Loucy (cell line): ENCODE results near the gene CBX4.

ENCODE experiments used
- EZH2phosphoT487 ChIP-seq: fragments of 200-600 bp; IDR thresholded peaks from 2 replicates; pipeline ENCODE4 v1.6.1; 2018; ENCODE audit warnings: antibody characterized with exemption, mild to moderate bottlenecking, moderate library complexity, borderline replicate concordance
- TF ChIP-seq, protein P1 (sequence below): fragments of 200-600 bp; sonication (generic); conservative IDR thresholded peaks from 2 replicates; pipeline ENCODE4 v1.5.1; 2014; ENCODE audit warnings: mild to moderate bottlenecking, antibody characterized with exemption, low read length

DNA sequence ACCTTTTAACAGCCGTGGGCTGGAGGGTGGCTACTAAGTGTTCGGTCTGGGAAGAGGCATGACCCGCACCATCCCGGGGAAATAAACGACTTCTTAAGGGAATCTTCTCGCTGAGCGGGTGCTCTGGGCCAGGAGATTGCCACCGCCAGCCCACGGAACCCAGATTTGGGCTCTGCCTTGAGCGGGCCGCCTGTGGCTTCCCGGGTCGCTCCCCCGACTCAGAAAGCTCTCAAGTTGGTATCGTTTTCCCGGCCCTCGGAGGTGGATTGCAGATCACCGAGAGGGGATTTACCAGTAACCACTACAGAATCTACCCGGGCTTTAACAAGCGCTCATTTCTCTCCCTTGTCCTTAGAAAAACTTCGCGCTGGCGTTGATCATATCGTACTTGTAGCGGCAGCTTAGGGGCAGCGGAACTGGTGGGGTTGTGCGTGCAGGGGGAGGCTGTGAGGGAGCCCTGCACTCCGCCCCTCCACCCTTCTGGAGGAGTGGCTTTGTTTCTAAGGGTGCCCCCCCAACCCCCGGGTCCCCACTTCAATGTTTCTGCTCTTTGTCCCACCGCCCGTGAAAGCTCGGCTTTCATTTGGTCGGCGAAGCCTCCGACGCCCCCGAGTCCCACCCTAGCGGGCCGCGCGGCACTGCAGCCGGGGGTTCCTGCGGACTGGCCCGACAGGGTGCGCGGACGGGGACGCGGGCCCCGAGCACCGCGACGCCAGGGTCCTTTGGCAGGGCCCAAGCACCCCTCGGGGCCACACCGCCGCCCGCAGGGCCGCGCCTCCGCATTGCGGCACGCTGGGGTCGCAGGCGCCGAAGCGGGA lies 3.6 kb upstream of the CBX4 start:
- TF ChIP-seq, protein P1, sequence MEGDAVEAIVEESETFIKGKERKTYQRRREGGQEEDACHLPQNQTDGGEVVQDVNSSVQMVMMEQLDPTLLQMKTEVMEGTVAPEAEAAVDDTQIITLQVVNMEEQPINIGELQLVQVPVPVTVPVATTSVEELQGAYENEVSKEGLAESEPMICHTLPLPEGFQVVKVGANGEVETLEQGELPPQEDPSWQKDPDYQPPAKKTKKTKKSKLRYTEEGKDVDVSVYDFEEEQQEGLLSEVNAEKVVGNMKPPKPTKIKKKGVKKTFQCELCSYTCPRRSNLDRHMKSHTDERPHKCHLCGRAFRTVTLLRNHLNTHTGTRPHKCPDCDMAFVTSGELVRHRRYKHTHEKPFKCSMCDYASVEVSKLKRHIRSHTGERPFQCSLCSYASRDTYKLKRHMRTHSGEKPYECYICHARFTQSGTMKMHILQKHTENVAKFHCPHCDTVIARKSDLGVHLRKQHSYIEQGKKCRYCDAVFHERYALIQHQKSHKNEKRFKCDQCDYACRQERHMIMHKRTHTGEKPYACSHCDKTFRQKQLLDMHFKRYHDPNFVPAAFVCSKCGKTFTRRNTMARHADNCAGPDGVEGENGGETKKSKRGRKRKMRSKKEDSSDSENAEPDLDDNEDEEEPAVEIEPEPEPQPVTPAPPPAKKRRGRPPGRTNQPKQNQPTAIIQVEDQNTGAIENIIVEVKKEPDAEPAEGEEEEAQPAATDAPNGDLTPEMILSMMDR = no peak
- TF ChIP-seq EZH2phosphoT487 = no peak
